Skeletal muscle satellite cell (primary cell): Measurements from ENCODE around the gene LHX2.
"Not testable (repeated sequence)": the region's sequence is repeated elsewhere in the genome, so short reads cannot be mapped to it uniquely, and the experiment has no call there.

Source experiments
- H3K27me3 ChIP-seq: 2 replicates; pipeline ENCODE4 v1.7.0; 2013; ENCODE audit warnings: low read length; ENCODE audit not compliant: control insufficient read depth, insufficient read depth
- H3K36me3 ChIP-seq: 2 replicates; pipeline ENCODE4 v1.7.0; 2013; ENCODE audit warnings: mild to moderate bottlenecking, control low read depth, low read length; ENCODE audit not compliant: insufficient read depth
- H3K4me1 ChIP-seq: 2 replicates; pipeline ENCODE4 v1.7.0; 2013; ENCODE audit warnings: low read length; ENCODE audit not compliant: control insufficient read depth, insufficient read depth
- H3K4me2 ChIP-seq: 2 replicates; pipeline ENCODE4 v1.7.0; 2013; ENCODE audit warnings: mild to moderate bottlenecking, low read length
- H3K4me3 ChIP-seq: 2 replicates; pipeline ENCODE4 v1.7.0; 2013; ENCODE audit warnings: low read length
- H3K9ac ChIP-seq: 2 replicates; pipeline ENCODE4 v1.7.0; 2013; ENCODE audit warnings: mild to moderate bottlenecking, low read depth, low read length, moderate library complexity
- H3K9me3 ChIP-seq: replicated peaks from 2 replicates; pipeline ENCODE4 v1.7.0; 2013; ENCODE audit warnings: mild to moderate bottlenecking, control low read depth, low read length

LHX2 gene

GRCh38 chr9:123982535-123982934 is 29.0 kb upstream of the LHX2 start:
- no peaks in the 10 kb centered on the region for H3K36me3 ChIP-seq
- no peak overlapping the region for H3K4me2 ChIP-seq
- H3K9ac ChIP-seq = no peak overlapping the region
- H3K27me3 ChIP-seq = peaks cover 67% of the 10 kb centered on the region
- no peaks in the 10 kb centered on the region for H3K9me3 ChIP-seq
- no peak overlapping the region for H3K4me3 ChIP-seq
- no peaks in the 10 kb centered on the region for H3K4me1 ChIP-seq

GRCh38 chr9:123983047-123983446 is 28.5 kb upstream of the LHX2 start:
- H3K4me2 ChIP-seq = no peak overlapping the region
- no peaks in the 10 kb centered on the region for H3K4me1 ChIP-seq
- no peak overlapping the region for H3K9ac ChIP-seq
- no peaks in the 10 kb centered on the region for H3K9me3 ChIP-seq
- peaks cover 72% of the 10 kb centered on the region for H3K27me3 ChIP-seq
- H3K4me3 ChIP-seq = no peak overlapping the region
- no peaks in the 10 kb centered on the region for H3K36me3 ChIP-seq

- Histone ChIP-seq H3K4me2 (no peak overlapping the region), H3K9ac (no peak overlapping the region), H3K9me3 (no peaks in the 10 kb centered on the region), H3K27me3 (peaks cover 76% of the 10 kb centered on the region), H3K4me1 (no peaks in the 10 kb centered on the region), H3K36me3 (no peaks in the 10 kb centered on the region), H3K4me3 (no peak overlapping the region)
These were observed 26.8 kb upstream of the LHX2 start for GRCh38 chr9:123984802-123985201.

- Histone ChIP-seq H3K9ac (no peak overlapping the region), H3K27me3 (peaks cover 78% of the 10 kb centered on the region), H3K36me3 (no peaks in the 10 kb centered on the region), H3K4me2 (no peak overlapping the region), H3K4me1 (no peaks in the 10 kb centered on the region), H3K4me3 (no peak overlapping the region), H3K9me3 (no peaks in the 10 kb centered on the region)
These were observed 25.7 kb upstream of the LHX2 start for GRCh38 chr9:123985869-123986268.

- H3K9ac ChIP-seq = no peak overlapping the region
- no peaks in the 10 kb centered on the region for H3K36me3 ChIP-seq
- peaks cover 57% of the 10 kb centered on the region for H3K27me3 ChIP-seq
- H3K9me3 ChIP-seq = no peaks in the 10 kb centered on the region
- no peak overlapping the region for H3K4me2 ChIP-seq
- H3K4me1 ChIP-seq = no peaks in the 10 kb centered on the region
- no peak overlapping the region for H3K4me3 ChIP-seq
These were observed 21.1 kb upstream of the LHX2 start for GRCh38 chr9:123990427-123990826.

- H3K9ac ChIP-seq, H3K4me2 ChIP-seq, H3K9me3 ChIP-seq, H3K4me1 ChIP-seq, H3K36me3 ChIP-seq, H3K4me3 ChIP-seq: not testable (repeated sequence)
- H3K27me3 ChIP-seq = peaks cover 64% of the 10 kb centered on the region
These were observed 18.9 kb upstream of the LHX2 start for GRCh38 chr9:123992679-123993078.

- H3K27me3 ChIP-seq = peaks cover 72% of the 10 kb centered on the region
- H3K36me3 ChIP-seq = no peaks in the 10 kb centered on the region
- H3K9me3 ChIP-seq = no peaks in the 10 kb centered on the region
- no peak overlapping the region for H3K4me2 ChIP-seq
- no peaks in the 10 kb centered on the region for H3K4me1 ChIP-seq
- H3K4me3 ChIP-seq = no peak overlapping the region
- H3K9ac ChIP-seq = no peak overlapping the region
These were observed 14.7 kb upstream of the LHX2 start for GRCh38 chr9:123996731-123997421.

GRCh38 chr9:123997665-123998277 is 13.8 kb upstream of the LHX2 start:
- H3K36me3 ChIP-seq = no peaks in the 10 kb centered on the region
- no peak overlapping the region for H3K4me2 ChIP-seq
- no peaks in the 10 kb centered on the region for H3K9me3 ChIP-seq
- no peaks in the 10 kb centered on the region for H3K4me1 ChIP-seq
- H3K9ac ChIP-seq = no peak overlapping the region
- no peak overlapping the region for H3K4me3 ChIP-seq
- H3K27me3 ChIP-seq = peaks cover 81% of the 10 kb centered on the region

GRCh38 chr9:123998278-123998925 is 13.2 kb upstream of the LHX2 start:
- Histone ChIP-seq H3K9ac (no peak overlapping the region), H3K4me1 (no peaks in the 10 kb centered on the region), H3K4me3 (no peak overlapping the region), H3K27me3 (peaks cover 88% of the 10 kb centered on the region), H3K9me3 (no peaks in the 10 kb centered on the region), H3K36me3 (no peaks in the 10 kb centered on the region), H3K4me2 (no peak overlapping the region)

GRCh38 chr9:123998970-123999621 is 12.5 kb upstream of the LHX2 start:
- Histone ChIP-seq H3K4me3 (peak overlapping the region; percentile 61), H3K36me3 (no peaks in the 10 kb centered on the region), H3K27me3 (peaks cover 89% of the 10 kb centered on the region), H3K9ac (no peak overlapping the region), H3K4me1 (no peaks in the 10 kb centered on the region), H3K4me2 (peak overlapping the region; percentile 79), H3K9me3 (no peaks in the 10 kb centered on the region)

- Histone ChIP-seq H3K9me3 (no peaks in the 10 kb centered on the region), H3K27me3 (peaks cover 89% of the 10 kb centered on the region), H3K36me3 (no peaks in the 10 kb centered on the region), H3K4me2 (peak overlapping the region; percentile 61), H3K4me1 (no peaks in the 10 kb centered on the region), H3K4me3 (no peak overlapping the region), H3K9ac (no peak overlapping the region)
These were observed 11.9 kb upstream of the LHX2 start for GRCh38 chr9:123999661-124000060.
